ENCODE data around the gene SIX3. TPM values are rescaled to one million over a fixed set of nuclear protein-coding genes. Genes with fewer than 3 reads are reported as not detected.

Gene SIX3
- total RNA-seq, 1 donor from 2014 or later, result not detected

GRCh38 chr2:44931198-44931780 lies 10.2 kb upstream of the SIX3 start:
- peaks cover 22% of the 10 kb centered on the region for H3K4me1 Mint-ChIP-seq
- H3K27ac Mint-ChIP-seq (ENCODE audit: unreplicated experiment), result no peak overlapping the region
- peaks cover 94% of the 10 kb centered on the region for H3K27me3 Mint-ChIP-seq (ENCODE audit: low read depth)
- no peaks in the 10 kb centered on the region for H3K9me3 Mint-ChIP-seq
- peak overlapping the region; percentile 39 for H3K4me3 Mint-ChIP-seq
- no peak for TF ChIP-seq CTCF (conservative IDR thresholded peaks at IDR 0.05)
- no peaks in the 10 kb centered on the region for H3K36me3 Mint-ChIP-seq (ENCODE audit: low read depth)
- no peak for DNase-seq (ENCODE audit: low read depth, low spot score)

GRCh38 chr2:44932079-44932478 lies 9.4 kb upstream of the SIX3 start:
- Mint-ChIP-seq H3K4me1 (peaks cover 23% of the 10 kb centered on the region), H3K36me3 (ENCODE audit: low read depth) (no peaks in the 10 kb centered on the region), H3K27me3 (ENCODE audit: low read depth) (peaks cover 94% of the 10 kb centered on the region), H3K4me3 (no peak overlapping the region), H3K9me3 (no peaks in the 10 kb centered on the region), H3K27ac (ENCODE audit: unreplicated experiment) (no peak overlapping the region)
- DNase-seq (ENCODE audit: low read depth, low spot score), result no peak
- TF ChIP-seq CTCF (conservative IDR thresholded peaks at IDR 0.05), result no peak

GRCh38 chr2:44932564-44933392 lies 8.7 kb upstream of the SIX3 start:
- H3K4me1 Mint-ChIP-seq, result peaks cover 23% of the 10 kb centered on the region
- no peak overlapping the region for H3K27ac Mint-ChIP-seq (ENCODE audit: unreplicated experiment)
- DNase-seq (ENCODE audit: low read depth, low spot score), result no peak
- no peaks in the 10 kb centered on the region for H3K9me3 Mint-ChIP-seq
- H3K27me3 Mint-ChIP-seq (ENCODE audit: low read depth), result peaks cover 94% of the 10 kb centered on the region
- peak overlapping the region; percentile 45 for H3K4me3 Mint-ChIP-seq
- no peak for TF ChIP-seq CTCF (conservative IDR thresholded peaks at IDR 0.05)
- H3K36me3 Mint-ChIP-seq (ENCODE audit: low read depth), result no peaks in the 10 kb centered on the region

GRCh38 chr2:44933434-44933951 lies 8.0 kb upstream of the SIX3 start:
- Mint-ChIP-seq H3K9me3 (no peaks in the 10 kb centered on the region), H3K27me3 (ENCODE audit: low read depth) (peaks cover 94% of the 10 kb centered on the region), H3K27ac (ENCODE audit: unreplicated experiment) (no peak overlapping the region), H3K36me3 (ENCODE audit: low read depth) (no peaks in the 10 kb centered on the region), H3K4me3 (no peak overlapping the region), H3K4me1 (peaks cover 20% of the 10 kb centered on the region)
- no peak for DNase-seq (ENCODE audit: low read depth, low spot score)
- no peak for TF ChIP-seq CTCF (conservative IDR thresholded peaks at IDR 0.05)

- H3K9me3 Mint-ChIP-seq, result no peaks in the 10 kb centered on the region
- peak overlapping the region; percentile 44 for H3K4me3 Mint-ChIP-seq
- no peak for DNase-seq (ENCODE audit: low read depth, low spot score)
- peaks cover 96% of the 10 kb centered on the region for H3K27me3 Mint-ChIP-seq (ENCODE audit: low read depth)
- H3K36me3 Mint-ChIP-seq (ENCODE audit: low read depth), result no peaks in the 10 kb centered on the region
- TF ChIP-seq CTCF (conservative IDR thresholded peaks at IDR 0.05), result no peak
- H3K27ac Mint-ChIP-seq (ENCODE audit: unreplicated experiment), result no peak overlapping the region
- H3K4me1 Mint-ChIP-seq, result peaks cover 21% of the 10 kb centered on the region
These were observed 7.2 kb upstream of the SIX3 start for GRCh38 chr2:44934038-44934982.
